AG04449 (cell line): ENCODE results near the gene VLDLR.
A peak's percentile ranks its signal among the peaks of the same experiment; 100 is the strongest.

ENCODE experiments used
- CTCF ChIA-PET: fragments of 350-600 bp; formaldehyde crosslinking; extraction: SDS; loops from one replicate; lab custom pipeline; 2021; ENCODE audit warnings: antibody characterized with exemption; lab: Yijun Ruan, JAX
- POLR2A ChIA-PET: fragments of 400-600, 350-600 bp; formaldehyde crosslinking; extraction: SDS; loops from one replicate; lab custom pipeline; 2020; ENCODE audit warnings: antibody characterized with exemption, inconsistent platforms; lab: Yijun Ruan, JAX
- DNase-seq: peaks from one replicate; pipeline ENCODE4 v3.0.0-alpha.2; 2010; ENCODE audit warnings: low read depth, low spot score
- H3K4me3 ChIP-seq: 2 replicates; pipeline ENCODE4 v1.5.1; 2011; ENCODE audit warnings: low read depth, mild to moderate bottlenecking, control low read depth, low read length
- CTCF ChIP-seq: IDR thresholded peaks from one replicate; pipeline ENCODE4 v1.5.1; 2011; ENCODE audit warnings: mild to moderate bottlenecking, moderate library complexity, low read length, control low read depth, inconsistent platforms; ENCODE audit not compliant: insufficient read depth; ENCODE audit errors: missing control alignments

The VLDLR gene

GRCh38 chr9:2615497-2615896 lies 6.1 kb upstream of the VLDLR start:
- no peak overlapping the region for H3K4me3 ChIP-seq
- ChIA-PET POLR2A (no interaction called here), CTCF (no interaction called here)
- no peak for DNase-seq
- TF ChIP-seq CTCF: no peak

GRCh38 chr9:2616692-2617377 lies 4.8 kb upstream of the VLDLR start:
- ChIA-PET CTCF (no interaction called here), POLR2A (no interaction called here)
- no peak overlapping the region for H3K4me3 ChIP-seq
- no peak for TF ChIP-seq CTCF
- no peak for DNase-seq

GRCh38 chr9:2618289-2618688 lies 3.3 kb upstream of the VLDLR start:
- CTCF ChIA-PET: interaction anchor here (1.8 kb wide), 1 partner anchor 13 kb away, joined by 6 read pairs; no protein-coding TSS in a partner anchor
- TF ChIP-seq CTCF: no peak
- H3K4me3 ChIP-seq: no peak overlapping the region
- no peak for DNase-seq
- POLR2A ChIA-PET: no interaction called here

GRCh38 chr9:2620919-2621721 lies 467 bp upstream of the VLDLR start:
- H3K4me3 ChIP-seq: peak overlapping the region; percentile 66
- ChIA-PET POLR2A (no interaction called here), CTCF (no interaction called here)
- TF ChIP-seq CTCF: peak; percentile 8
- peak; percentile 24 for DNase-seq

- CTCF ChIA-PET: interaction anchor here (0.6 kb wide), 1 partner anchor 423 kb away, joined by 3 read pairs; no protein-coding TSS in a partner anchor
Observed at GRCh38 chr9:2622461-2623287, 1.1 kb downstream of the VLDLR start.

More at GRCh38 chr9:2622461-2623287, 1.1 kb downstream of the VLDLR start:
- POLR2A ChIA-PET: interaction anchor here (1.0 kb wide), 1 partner anchor 208 kb away, joined by 3 read pairs; no protein-coding TSS in a partner anchor
- H3K4me3 ChIP-seq: peak overlapping the region; percentile 66
- DNase-seq: no peak
- TF ChIP-seq CTCF: no peak
